Erythroblast (primary cell): ENCODE measurements around the gene ABCA1.
"Not testable (repeated sequence)": the region's sequence is repeated elsewhere in the genome, so short reads cannot be mapped to it uniquely, and the experiment has no call there.

Experiments
- DNase-seq, 2 experiments: peaks; one replicate each; lab custom pipeline; 2025; lab: John Stamatoyannopoulos, UW
- GATA1 ChIP-seq: IDR thresholded peaks from 2 replicates; pipeline ENCODE4 v1.6.1; 2011; ENCODE audit warnings: low read depth, mild to moderate bottlenecking, control low read depth, low read length, moderate library complexity
- POLR2A ChIP-seq: IDR thresholded peaks from 2 replicates; pipeline ENCODE4 v1.6.1; 2011; ENCODE audit warnings: mild to moderate bottlenecking, low read length

The ABCA1 gene

GRCh38 chr9:104784098-104784497 lies 143.9 kb downstream of the ABCA1 start:
- TF ChIP-seq POLR2A: no peak
- no peak for TF ChIP-seq GATA1
- DNase-seq: no peak

- no peak for TF ChIP-seq GATA1
- TF ChIP-seq POLR2A: no peak
- no peak for DNase-seq
Observed at GRCh38 chr9:104783588-104783987, 144.4 kb downstream of the ABCA1 start.

- no peak for TF ChIP-seq GATA1
- TF ChIP-seq POLR2A: no peak
- peak; percentile 10 to 37 for DNase-seq
Observed at GRCh38 chr9:104780796-104781395, 147.1 kb downstream of the ABCA1 start.

- TF ChIP-seq GATA1: no peak
- no peak for TF ChIP-seq POLR2A
- no peak for DNase-seq
Observed at GRCh38 chr9:104779946-104780535, 147.9 kb downstream of the ABCA1 start.

GRCh38 chr9:104779334-104779733 lies 148.6 kb downstream of the ABCA1 start:
- TF ChIP-seq POLR2A (no peak), GATA1 (no peak)
- DNase-seq: no peak

- no peak for DNase-seq
- TF ChIP-seq GATA1 (no peak), POLR2A (no peak)
Observed at GRCh38 chr9:104778802-104779201, 149.2 kb downstream of the ABCA1 start.

GRCh38 chr9:104776797-104777196 lies 151.2 kb downstream of the ABCA1 start:
- no peak for TF ChIP-seq GATA1
- TF ChIP-seq POLR2A: no peak
- no peak for DNase-seq

GRCh38 chr9:104775976-104776375 lies 152.0 kb downstream of the ABCA1 start:
- no peak for TF ChIP-seq POLR2A
- no peak for TF ChIP-seq GATA1
- no peak for DNase-seq

GRCh38 chr9:104775574-104775936 lies 152.4 kb downstream of the ABCA1 start:
- no peak for DNase-seq
- no peak for TF ChIP-seq POLR2A
- TF ChIP-seq GATA1: no peak

- no peak for TF ChIP-seq POLR2A
- peak; percentile 9 to 28 for DNase-seq
Observed at GRCh38 chr9:104774831-104775573, 153.0 kb downstream of the ABCA1 start.

- no peak for DNase-seq
- TF ChIP-seq GATA1 (no peak), POLR2A (no peak)
Observed at GRCh38 chr9:104774132-104774531, 153.8 kb downstream of the ABCA1 start.

GRCh38 chr9:104772714-104773510 lies 155.0 kb downstream of the ABCA1 start:
- DNase-seq: no peak
- TF ChIP-seq GATA1 (no peak), POLR2A (no peak)

- TF ChIP-seq POLR2A: no peak
- TF ChIP-seq GATA1: no peak
- no peak for DNase-seq
Observed at GRCh38 chr9:104769655-104770054, 158.3 kb downstream of the ABCA1 start.

GRCh38 chr9:104769029-104769428 lies 158.9 kb downstream of the ABCA1 start:
- not testable (repeated sequence) for DNase-seq
